Raji (cell line): ENCODE data around the gene AQR.

Experiments used
- POLR2A ChIP-seq: IDR thresholded peaks from 2 replicates; pipeline ENCODE4 v1.6.1; 2011; ENCODE audit warnings: low read depth, low read length, control low read depth; ENCODE audit not compliant: insufficient read depth

AQR gene

DNA sequence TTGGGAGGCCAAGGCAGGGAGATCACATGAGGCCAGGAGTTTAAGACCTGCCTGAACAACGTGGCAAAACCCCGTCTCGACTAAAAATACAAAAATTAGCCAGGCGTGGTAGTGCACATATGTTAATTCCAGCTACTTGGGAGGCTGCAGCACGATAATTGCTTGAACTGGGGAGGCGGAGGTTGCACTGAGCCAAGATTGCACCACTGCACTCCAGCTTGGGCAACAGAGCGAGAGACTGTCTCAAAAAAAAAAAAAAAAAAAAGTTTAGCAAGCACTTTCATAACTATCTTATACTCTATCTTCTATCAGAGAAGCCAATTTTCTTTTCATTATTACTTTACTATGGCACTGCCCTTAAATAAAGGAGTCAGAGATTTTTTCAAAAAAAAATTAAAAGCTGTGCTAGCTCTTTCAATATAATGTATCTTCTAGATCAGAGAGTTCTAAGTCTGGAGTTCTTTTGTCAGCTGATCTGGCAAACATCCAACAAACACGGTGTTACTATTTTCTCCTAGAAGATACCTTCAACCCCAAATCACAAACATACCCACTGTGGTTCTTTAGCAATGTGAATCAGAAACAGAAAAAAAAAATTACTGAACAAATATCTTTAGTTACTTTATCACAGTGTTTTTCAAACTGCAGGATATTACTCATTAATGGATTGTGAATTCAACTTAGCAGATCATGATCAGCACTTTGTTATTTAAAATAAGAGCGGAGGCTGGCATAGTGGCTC lies 15.5 kb upstream of the AQR start:
- TF ChIP-seq POLR2A, result no peak

GRCh38 chr15:34976743-34977142 lies 7.2 kb upstream of the AQR start:
- no peak for TF ChIP-seq POLR2A

DNA sequence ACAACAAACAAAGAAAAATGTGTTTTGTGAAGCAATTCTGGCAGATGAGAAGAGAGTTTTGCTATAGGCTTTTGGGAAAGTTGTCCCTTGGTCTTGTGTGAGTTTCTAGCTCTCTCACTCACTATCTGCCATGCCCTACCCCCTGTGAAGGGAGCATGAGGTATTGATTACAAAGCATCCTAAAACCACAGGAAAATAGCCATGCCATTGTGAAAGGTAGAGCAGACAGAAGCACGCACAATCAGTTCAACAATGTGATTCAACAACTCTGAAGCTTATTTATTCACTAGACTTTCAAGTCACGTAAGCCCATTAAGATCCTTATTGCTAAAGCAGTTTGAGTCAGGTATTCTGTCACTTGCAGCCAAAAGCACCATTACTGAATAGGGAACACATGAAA lies 6.5 kb upstream of the AQR start:
- no peak for TF ChIP-seq POLR2A

DNA sequence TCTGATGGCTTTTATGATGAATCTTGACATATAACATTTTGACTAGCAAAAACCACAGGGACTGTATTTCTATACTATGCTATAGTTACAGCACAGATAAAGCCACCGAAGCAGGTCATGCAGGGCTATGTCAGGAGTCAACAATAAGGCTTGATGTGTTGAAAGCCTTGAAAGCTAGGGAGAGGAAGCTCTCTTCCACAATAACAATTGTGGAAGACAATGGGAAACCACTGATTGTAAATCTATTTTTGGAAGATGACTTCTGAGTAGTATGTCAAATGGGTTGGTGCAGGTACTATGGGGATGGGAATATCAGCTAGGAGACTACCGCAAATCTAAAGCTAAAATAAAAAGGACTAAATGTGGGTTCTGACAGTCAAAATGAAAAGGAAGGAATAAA lies 4.0 kb upstream of the AQR start:
- no peak for TF ChIP-seq POLR2A

DNA sequence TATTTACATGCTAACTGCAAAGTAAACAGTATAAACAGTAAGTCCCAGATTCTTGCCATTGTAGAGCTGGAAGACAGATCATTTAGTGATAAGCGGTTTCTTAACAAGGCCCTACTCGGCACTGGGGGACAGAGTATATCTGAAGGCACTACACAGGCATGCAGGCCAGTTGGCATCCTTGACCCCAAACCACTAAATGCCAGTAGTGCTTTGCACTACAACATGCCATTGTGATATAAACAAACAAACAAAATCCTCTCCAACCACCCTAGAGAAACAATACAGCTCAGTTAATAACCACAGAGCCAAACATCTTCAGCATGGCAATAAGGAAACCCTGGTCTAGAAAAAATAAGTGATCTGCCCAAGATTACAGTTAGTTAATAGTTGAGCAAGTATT lies 5.3 kb downstream of the AQR start:
- TF ChIP-seq POLR2A, result no peak

GRCh38 chr15:34953851-34954250 lies 15.7 kb downstream of the AQR start:
- no peak for TF ChIP-seq POLR2A

DNA sequence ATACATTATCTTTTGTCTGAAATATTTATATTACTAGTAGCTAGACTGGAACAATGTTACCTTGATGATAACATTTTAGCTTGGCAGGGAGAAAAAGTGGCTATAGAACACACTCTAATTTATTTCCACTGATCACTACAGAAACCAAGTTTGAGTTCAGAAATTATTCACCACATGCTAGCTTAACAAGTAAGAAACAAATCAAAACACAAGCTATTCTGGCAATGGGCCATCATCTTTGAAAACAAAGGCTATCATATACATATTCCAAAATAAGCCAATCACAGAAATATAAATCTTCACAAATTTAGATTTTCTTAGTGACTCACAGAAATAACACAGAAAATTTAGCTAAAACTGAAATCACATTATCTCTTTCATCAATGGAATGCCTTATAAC lies 17.1 kb downstream of the AQR start:
- no peak for TF ChIP-seq POLR2A

GRCh38 chr15:34951993-34952392 lies 17.5 kb downstream of the AQR start:
- TF ChIP-seq POLR2A, result no peak

GRCh38 chr15:34944936-34945335 lies 24.6 kb downstream of the AQR start:
- no peak for TF ChIP-seq POLR2A

- no peak for TF ChIP-seq POLR2A
These were observed 25.8 kb downstream of the AQR start for GRCh38 chr15:34943711-34944110.

- no peak for TF ChIP-seq POLR2A
These were observed 27.2 kb downstream of the AQR start for GRCh38 chr15:34942363-34942762.

- no peak for TF ChIP-seq POLR2A
These were observed 27.7 kb downstream of the AQR start for GRCh38 chr15:34941831-34942230.

GRCh38 chr15:34941185-34941698 lies 28.3 kb downstream of the AQR start:
- no peak for TF ChIP-seq POLR2A

- TF ChIP-seq POLR2A, result no peak
These were observed 36.0 kb downstream of the AQR start for GRCh38 chr15:34933432-34933975.

GRCh38 chr15:34927726-34928125 lies 41.8 kb downstream of the AQR start:
- no peak for TF ChIP-seq POLR2A

GRCh38 chr15:34914317-34914716 lies 55.2 kb downstream of the AQR start:
- no peak for TF ChIP-seq POLR2A

GRCh38 chr15:34905047-34905446 lies 64.5 kb downstream of the AQR start:
- TF ChIP-seq POLR2A, result no peak
